NCI-H2107 (cell line): ENCODE data around the gene SH3BP2.

Experiments used
- DNase-seq: peaks from one replicate; lab custom pipeline; 2025; lab: John Stamatoyannopoulos, UW

Gene SH3BP2

DNA sequence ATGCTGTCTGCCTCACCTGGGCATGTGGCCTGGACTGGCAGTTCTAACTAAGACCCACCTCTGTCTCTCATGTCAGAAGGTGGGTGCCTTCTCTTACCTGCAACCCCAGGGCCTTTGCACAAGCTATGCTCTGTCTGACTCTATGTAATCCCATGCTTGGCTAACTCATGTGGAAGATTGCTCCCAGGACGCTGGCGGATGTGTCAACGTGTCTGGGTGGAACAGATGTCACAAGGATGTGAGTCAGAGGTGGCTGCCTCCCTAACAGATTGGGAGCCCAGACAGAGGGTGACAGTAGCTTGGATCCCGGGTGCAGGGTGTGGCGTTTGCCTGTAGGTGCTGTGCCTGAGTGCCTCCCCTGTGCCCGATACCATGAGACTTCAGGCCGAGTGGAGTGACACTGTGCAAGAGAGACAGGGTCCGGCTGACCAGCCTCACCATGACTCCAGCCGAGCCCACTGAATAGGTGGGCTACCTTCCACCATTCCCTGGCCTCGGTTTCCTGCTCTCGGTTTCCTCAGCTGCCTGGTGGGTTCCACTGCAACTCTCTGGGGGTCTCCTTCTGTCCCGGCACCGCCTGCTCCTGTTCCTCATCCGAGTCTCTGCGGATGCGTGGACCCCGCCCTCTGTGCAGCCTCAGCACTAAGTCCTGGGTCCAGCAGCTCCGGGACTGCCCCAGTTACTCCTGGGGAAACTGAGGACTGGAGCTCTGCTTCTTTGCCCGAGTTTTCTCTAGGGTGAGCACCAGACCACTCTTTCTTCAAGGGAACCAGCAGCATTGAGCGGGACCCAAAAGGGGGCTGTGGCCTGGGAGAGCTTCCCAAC, 11.0 kb downstream of the SH3BP2 start:
- DNase-seq: no peak

- no peak for DNase-seq
Measured at GRCh38 chr4:2804449-2804972, 11.6 kb downstream of the SH3BP2 start.

DNA sequence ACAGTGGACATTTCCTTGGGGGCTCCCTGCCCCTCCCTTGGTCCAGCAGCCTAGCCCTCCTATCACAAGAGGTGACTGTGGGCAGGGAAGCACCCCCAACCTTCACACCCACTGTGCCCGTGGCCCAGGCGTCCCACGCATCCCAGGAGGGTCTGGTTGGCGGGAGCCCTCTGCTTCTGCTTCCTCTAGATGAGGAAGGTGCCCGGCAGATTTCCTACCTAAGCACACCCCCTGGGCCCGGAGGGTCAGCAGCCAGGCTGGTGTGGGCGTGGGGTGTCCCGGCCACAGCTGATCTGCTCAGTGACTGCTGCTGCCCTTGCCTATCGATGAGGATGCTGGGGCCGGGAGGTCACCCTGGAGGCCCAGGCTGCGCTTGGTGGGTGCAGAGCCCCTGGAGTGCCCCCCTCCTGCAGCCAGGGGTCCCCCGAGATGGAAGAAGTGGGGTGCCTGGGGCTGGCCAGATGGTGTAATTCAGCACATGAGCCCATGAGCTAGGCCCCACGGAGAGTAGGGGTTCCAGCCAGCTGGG, 12.2 kb downstream of the SH3BP2 start:
- DNase-seq: no peak

DNA sequence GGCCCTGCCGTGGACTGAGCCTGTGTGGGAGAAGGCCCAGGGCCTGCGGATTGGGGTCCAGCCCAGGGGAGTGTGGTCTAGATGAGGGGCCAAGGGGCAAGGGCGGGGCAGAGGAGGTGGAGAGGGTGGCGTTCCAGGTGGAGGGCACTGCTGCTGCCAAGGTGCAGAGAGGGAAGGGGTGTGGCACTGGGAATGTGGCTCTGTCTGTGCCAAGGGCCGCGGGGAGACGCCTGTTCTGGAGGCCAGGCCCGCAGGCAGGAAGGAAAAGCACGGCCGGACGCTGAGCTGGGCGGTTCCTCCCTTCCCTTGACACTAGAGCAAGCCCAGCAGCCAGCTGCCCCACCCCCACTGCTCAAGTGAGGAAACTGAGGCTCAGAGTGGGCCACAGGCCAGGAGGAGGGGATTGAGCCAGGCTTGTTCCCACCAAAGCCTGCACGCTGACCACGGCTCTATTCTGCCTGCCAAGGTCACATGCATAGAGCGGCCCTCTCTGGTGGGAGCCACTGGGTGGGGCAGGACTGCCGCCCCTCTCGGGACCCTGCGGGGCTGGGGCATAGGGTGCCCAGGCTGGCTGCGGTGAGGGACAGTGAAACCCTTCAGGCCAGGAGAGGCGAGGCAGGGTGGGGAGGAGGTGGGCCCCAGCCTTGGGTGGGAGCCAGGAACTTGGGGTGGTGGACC, 13.0 kb downstream of the SH3BP2 start:
- DNase-seq: no peak

- no peak for DNase-seq
Measured at GRCh38 chr4:2806390-2807355, 13.8 kb downstream of the SH3BP2 start.

DNA sequence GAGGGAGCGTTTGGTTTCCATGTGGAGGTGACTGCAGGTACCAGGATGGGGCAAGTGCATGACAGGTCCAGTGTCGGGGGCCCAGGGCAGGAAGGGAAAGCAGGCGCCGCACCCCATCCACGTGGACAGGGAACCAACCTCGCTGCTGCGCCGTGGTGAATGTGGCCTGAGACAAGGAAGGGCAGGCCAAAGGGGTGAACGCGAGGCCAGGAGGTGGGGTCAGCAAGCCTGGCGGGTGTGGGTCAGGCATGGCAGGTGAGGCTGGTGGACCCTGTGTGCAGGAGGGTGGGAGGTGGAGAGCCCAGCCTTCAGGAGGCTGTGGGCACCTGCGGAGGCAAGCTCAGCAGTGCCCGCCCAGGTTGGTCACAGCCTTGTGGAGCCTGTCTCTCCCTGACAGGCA, 14.7 kb downstream of the SH3BP2 start:
- no peak for DNase-seq

GRCh38 chr4:2808001-2808400, 15.1 kb downstream of the SH3BP2 start:
- DNase-seq: no peak

- no peak for DNase-seq
Measured at GRCh38 chr4:2809610-2810180, 16.8 kb downstream of the SH3BP2 start.

DNA sequence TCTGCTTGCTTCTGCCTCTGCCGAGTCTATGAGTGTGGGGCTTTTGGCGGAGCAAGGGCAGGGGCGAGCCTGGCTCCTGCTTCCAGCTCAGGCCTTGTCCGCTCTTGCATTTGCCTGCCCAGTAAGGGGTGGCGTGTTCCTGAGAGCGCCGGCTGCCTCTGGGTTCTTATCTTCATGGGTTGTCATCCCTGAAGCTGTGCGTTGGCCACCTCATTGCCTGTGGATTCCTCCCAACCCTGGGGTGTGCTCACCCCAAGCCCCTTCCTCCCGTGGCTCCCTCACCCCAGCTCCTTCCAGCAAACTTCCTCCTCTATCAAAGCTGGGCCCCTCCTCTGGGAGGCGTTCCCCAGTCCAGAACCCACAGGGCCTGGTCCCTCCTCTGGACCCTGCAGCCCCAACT, 17.5 kb downstream of the SH3BP2 start:
- DNase-seq: no peak

- peak; percentile 34 for DNase-seq
Measured at GRCh38 chr4:2811830-2812611, 19.1 kb downstream of the SH3BP2 start.

DNA sequence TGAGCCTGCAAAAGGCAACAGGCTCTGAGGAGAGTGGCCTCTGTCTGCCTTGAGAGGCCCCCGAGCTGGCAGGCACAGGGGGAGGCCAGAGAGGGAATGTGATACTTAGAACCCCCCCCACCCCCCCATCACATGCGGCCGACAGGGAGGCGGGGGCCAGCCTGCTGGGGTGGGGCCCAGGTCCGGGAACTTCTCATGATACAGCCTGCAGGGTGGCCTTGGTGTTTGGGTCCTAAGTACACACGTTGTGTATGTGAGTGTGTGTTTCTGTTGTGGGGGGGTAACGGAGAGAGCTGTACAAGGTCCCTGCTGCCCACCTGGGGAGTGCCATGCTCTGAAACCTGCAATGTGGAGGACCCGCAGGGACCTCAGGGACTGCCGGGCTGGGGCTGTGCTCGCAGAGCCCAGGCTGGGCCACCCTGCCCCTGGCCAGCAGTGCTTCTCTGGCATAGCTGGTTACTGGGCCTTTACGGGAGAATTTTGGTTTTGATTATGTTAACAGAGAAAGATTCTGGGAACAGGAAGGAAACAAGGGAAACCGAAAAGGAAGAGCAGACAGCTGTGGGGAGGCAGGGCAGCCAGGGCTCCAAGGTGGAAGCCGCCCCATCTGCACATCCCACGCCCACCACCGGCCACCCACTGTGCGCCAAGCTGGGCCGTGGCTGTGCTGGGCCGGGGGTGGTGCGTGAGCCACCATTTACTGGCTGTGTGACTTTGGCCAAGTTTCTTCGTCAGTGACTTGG, 19.9 kb downstream of the SH3BP2 start:
- DNase-seq: no peak

DNA sequence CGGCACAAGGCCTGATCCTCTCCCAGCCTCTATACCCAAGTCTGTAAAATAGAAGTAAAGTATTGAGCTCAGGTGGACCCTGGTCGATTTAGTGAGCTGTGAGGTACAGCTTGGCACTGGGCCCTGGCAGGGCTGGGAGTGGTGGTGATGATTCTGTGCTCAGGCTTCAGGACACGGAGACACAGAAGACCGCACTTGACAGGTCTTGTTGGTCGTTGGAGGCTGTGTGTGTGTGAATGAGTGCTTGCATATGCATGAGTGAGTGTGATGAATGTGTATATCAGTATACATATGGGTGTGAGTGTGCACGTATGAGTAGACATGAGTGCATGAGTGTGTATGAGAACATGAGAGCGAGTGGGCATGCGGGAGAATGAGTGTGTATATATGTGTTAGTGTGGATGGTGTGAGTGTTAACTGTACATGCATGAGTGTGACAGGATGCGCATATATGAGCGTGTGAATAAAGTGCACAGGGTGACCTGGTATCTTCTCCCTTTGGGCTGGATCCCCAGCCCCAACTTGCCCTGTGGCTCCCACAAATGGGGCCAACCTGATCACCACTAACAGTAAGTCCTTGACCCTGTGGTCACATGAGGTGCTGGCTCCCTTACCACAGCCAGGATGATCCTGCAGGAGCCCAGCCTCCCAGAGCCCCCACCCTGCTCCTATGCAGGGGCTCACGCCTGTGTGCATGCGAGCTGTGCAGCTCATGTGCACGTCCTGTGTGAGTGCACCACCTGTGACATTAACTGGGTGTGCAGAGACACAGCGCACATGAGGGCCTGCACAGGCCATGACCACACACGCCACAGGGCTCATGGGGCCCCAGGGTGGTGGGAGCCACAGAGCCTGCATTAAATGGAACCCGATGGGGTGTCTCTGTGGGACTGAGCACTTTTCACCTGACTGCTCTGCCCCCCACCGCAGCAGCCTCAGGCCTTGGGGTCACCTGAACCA, 20.8 kb downstream of the SH3BP2 start:
- DNase-seq: no peak

DNA sequence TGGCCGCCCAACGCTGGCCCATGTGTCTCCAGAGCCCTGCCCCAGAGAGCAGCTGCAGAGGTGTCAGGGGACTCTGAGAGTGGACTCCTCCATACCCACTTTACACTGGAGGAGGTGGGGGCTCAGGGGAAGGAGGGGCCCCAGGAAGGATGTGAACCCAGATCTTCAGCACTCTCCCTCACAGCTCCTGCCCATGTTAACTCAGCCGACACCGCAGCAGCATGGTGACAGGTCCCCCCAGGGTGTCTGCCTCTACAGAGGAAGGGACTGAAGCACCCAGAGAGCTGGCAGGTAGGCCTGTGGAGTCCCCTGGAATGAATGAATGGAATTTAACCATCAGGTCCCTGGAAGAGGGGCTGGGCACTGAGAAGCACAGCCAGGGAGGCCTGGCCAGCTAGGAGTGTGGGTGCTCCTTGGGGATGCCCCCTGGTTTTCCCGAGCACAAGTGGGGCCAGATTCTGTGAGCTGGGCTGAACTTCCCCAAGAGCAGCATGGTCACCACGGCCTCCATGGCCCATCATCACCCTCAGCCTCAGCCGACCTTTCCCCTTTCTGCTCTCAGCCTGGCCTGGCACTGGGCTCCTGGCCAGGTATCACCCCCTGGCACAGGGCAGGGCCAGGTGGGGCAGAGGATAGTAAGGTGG, 21.9 kb downstream of the SH3BP2 start:
- DNase-seq: no peak

DNA sequence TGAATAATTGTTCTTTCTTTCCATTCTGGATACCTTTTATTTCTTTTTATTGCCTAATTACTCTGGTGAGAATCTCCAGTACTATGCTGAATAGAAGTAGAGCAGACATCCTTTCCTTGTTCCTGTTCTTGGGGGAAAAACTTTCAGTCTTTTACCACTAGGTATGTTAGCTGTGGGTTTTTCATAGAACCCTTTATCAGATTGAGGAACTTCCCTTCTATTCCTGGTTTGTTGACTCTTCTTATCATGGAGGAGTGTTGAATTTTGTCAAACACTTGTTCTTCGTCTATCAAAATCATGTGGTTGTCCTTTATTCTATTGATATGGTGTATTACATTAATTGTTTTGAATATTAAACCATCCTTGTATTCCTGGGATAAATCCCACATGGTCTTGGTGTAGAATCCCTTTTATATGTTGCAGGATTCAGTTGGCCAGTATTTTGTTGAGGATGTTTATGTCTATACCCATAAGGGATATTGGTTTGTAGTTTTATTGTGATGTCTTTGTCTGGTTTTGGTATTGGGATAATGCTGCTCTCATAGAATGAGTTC, 23.6 kb downstream of the SH3BP2 start:
- DNase-seq: no peak

GRCh38 chr4:2817137-2817536, 24.3 kb downstream of the SH3BP2 start:
- DNase-seq: no peak

- peak; percentile 61 for DNase-seq
Measured at GRCh38 chr4:2817701-2818350, 24.9 kb downstream of the SH3BP2 start.

GRCh38 chr4:2818351-2818939, 25.6 kb downstream of the SH3BP2 start:
- no peak for DNase-seq
